Thyroid gland (tissue), 4 donors: ENCODE measurements around the gene ABR.

Source experiments
- CTCF ChIP-seq, 6 experiments: fragments of 200-600 bp in 3 of 6; fragments of 450-650 bp in 3 of 6; sonication (generic) in 3 of 6; IDR thresholded peaks; one replicate each; pipeline ENCODE4 v1.5.1; 2016 to 2019; ENCODE audit warnings: antibody characterized with exemption in 6 of 6, mild to moderate bottlenecking in 2 of 6, inconsistent platforms in 1 of 6, moderate library complexity in 1 of 6
- POLR2A ChIP-seq, 2 donors: fragments of 450-650 bp; IDR thresholded peaks; one replicate each; pipeline ENCODE4 v1.6.1; 2017; ENCODE audit warnings: antibody characterized with exemption in 2 of 2, mild to moderate bottlenecking in 2 of 2, moderate library complexity in 1 of 2

DNA sequence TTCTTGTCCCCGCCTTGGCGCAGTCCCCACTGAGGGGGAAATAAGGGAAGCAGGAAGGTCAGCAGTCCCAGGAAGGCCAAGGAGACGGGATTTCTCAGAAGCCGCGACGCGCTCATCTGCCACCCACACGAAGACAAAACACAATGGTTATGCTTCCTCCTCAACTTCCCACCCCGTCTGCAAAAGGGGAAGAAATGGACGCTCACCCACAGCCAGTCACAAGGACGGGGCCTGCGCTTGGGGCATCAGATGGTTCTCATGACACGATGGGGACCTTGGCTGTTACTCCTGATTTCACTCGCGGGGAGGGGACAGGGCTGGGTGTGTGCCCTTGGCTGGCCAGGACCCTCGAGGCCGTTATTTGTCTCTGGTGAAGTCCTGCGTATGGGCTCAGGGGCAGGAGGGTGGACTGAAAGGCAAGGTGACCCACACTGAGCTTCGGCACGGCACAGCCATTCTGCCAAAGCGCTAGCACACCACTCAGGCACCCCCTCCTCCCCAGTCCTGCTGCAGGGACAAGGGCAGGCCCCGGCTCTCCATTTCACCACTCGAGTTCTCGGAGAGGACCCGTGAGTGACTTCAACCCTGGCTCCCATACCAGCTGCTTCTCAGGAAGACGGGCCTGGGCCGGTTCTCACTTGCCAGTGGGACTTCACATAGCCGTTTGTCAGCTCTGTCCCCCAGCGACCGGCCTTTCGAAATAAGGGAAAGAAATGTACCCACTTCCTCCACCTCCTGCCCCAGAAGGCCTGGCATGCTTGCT lies 84.5 kb downstream of the ABR start:
- TF ChIP-seq CTCF (IDR thresholded peaks at IDR 0.05) (no peak), POLR2A (IDR thresholded peaks at IDR 0.05) (no peak)
